HepG2 (cell line): ENCODE data around the gene OGFOD3. TPM values are rescaled to one million over a fixed set of nuclear protein-coding genes. Genes with fewer than 3 reads are reported as not detected.

Experiments used
- CAMTA2 ChIP-seq: sonication (generic); formaldehyde crosslinking; IDR thresholded peaks from 2 replicates; pipeline ENCODE4 v1.4.0; 2020; ENCODE audit warnings: mild to moderate bottlenecking, missing genetic modification reagents, borderline replicate concordance
- CHCHD3 ChIP-seq: sonication (generic); formaldehyde crosslinking; IDR thresholded peaks from 2 replicates; pipeline ENCODE4 v1.8.0; 2022; ENCODE audit warnings: mild to moderate bottlenecking, missing genetic modification reagents, moderate library complexity
- MXD4 ChIP-seq: IDR thresholded peaks from 2 replicates; pipeline ENCODE4 v1.6.1; 2016; ENCODE audit warnings: mild to moderate bottlenecking, missing biosample characterization, missing genetic modification reagents
- polyA plus RNA-seq, 8 experiments: library from polyadenylated mRNA; depleted of rRNA in 3 of 8; stranded (reverse) in 7 of 8; unstranded in 1 of 8; fragments of >200 nt; fragmentation: Illumina TruSeq in 4 of 8; extraction: Trizol in 4 of 8; gene quantifications; 2 replicates each; pipeline versions ENCODE4 v1.2.1 to v1.2.3, GENCODE V29; 2011 to 2016; ENCODE audit warnings: low read depth in 4 of 8, missing spikeins in 1 of 8, mixed read lengths in 1 of 8; ENCODE audit not compliant: insufficient read depth in 1 of 8
- total RNA-seq, 5 experiments: library from RNA; depleted of rRNA; stranded (reverse); fragments of >200 nt; fragmentation: Illumina TruSeq; extraction: Trizol; gene quantifications; 2 replicates each; pipeline ENCODE4 v1.2.3, GENCODE V29; 2016; ENCODE audit warnings: low read depth in 1 of 5
- TF ChIP-seq, protein P1 (sequence below): sonication (generic); formaldehyde crosslinking; IDR thresholded peaks from 2 replicates; pipeline ENCODE4 v1.4.0; 2020; ENCODE audit warnings: missing genetic modification reagents, borderline replicate concordance
- TF ChIP-seq, protein P2 (sequence below): sonication (generic); formaldehyde crosslinking; IDR thresholded peaks from 2 replicates; pipeline ENCODE4 v1.5.1; 2020; ENCODE audit warnings: mild to moderate bottlenecking, missing genetic modification reagents, moderate library complexity
- TF ChIP-seq, protein P3 (sequence below): fragments of 450-650 bp; IDR thresholded peaks from 2 replicates; pipeline ENCODE4 v1.6.1; 2016
- TF ChIP-seq, protein P4 (sequence below): sonication (generic); formaldehyde crosslinking; IDR thresholded peaks from 2 replicates; pipeline ENCODE4 v1.4.0; 2020; ENCODE audit warnings: missing genetic modification reagents

Gene OGFOD3
- total and polyA plus RNA-seq, 2 of the 13 experiments (the other 11 are each of a cell fraction or from before 2014, with no cell fraction given), result 40.0 to 42.1 TPM

DNA sequence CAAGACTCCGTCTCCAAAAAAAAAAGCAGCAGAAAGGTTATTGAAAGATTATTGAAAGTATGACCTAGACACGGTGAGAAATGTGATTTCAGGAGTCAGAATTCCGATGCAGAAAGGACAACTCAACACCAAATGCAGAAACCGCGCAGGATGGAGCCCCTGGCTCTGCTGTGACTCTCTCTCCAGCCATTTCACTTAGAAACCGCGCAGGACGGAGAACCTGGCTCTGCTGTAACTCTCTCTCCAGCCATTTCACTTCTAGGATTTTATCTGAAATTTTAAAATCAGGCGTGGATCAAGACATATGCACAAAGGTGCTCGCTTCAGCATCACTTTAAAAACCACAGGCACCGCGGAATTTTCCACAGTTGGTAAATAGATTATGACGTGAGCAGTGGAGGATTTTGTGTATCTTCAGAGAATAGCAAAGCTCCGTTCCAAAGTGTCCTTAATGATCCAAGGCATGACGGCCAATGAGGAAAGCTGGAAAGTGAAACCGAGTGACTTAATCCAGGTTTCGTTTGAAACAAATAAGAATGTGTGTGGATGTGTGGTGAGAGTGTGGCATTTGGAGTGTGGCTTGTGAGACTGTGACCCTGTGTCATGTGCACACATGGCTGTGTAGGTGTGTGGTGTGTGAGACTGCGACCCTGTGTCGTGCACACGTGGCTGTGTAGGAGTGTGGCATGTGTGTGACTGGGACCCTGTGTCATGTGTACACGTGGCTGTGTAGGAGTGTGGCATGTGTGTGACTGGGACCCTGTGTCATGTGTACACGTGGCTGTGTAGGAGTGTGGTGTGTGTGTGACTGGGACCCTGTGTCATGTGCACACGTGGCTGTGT, 37.3 kb downstream of the OGFOD3 start (continued):
- TF ChIP-seq, protein P1, sequence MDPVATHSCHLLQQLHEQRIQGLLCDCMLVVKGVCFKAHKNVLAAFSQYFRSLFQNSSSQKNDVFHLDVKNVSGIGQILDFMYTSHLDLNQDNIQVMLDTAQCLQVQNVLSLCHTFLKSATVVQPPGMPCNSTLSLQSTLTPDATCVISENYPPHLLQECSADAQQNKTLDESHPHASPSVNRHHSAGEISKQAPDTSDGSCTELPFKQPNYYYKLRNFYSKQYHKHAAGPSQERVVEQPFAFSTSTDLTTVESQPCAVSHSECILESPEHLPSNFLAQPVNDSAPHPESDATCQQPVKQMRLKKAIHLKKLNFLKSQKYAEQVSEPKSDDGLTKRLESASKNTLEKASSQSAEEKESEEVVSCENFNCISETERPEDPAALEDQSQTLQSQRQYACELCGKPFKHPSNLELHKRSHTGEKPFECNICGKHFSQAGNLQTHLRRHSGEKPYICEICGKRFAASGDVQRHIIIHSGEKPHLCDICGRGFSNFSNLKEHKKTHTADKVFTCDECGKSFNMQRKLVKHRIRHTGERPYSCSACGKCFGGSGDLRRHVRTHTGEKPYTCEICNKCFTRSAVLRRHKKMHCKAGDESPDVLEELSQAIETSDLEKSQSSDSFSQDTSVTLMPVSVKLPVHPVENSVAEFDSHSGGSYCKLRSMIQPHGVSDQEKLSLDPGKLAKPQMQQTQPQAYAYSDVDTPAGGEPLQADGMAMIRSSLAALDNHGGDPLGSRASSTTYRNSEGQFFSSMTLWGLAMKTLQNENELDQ (CRISPR knock-in tag), result no peak
- no peak for TF ChIP-seq CHCHD3 (CRISPR knock-in tag)
- TF ChIP-seq, protein P2, sequence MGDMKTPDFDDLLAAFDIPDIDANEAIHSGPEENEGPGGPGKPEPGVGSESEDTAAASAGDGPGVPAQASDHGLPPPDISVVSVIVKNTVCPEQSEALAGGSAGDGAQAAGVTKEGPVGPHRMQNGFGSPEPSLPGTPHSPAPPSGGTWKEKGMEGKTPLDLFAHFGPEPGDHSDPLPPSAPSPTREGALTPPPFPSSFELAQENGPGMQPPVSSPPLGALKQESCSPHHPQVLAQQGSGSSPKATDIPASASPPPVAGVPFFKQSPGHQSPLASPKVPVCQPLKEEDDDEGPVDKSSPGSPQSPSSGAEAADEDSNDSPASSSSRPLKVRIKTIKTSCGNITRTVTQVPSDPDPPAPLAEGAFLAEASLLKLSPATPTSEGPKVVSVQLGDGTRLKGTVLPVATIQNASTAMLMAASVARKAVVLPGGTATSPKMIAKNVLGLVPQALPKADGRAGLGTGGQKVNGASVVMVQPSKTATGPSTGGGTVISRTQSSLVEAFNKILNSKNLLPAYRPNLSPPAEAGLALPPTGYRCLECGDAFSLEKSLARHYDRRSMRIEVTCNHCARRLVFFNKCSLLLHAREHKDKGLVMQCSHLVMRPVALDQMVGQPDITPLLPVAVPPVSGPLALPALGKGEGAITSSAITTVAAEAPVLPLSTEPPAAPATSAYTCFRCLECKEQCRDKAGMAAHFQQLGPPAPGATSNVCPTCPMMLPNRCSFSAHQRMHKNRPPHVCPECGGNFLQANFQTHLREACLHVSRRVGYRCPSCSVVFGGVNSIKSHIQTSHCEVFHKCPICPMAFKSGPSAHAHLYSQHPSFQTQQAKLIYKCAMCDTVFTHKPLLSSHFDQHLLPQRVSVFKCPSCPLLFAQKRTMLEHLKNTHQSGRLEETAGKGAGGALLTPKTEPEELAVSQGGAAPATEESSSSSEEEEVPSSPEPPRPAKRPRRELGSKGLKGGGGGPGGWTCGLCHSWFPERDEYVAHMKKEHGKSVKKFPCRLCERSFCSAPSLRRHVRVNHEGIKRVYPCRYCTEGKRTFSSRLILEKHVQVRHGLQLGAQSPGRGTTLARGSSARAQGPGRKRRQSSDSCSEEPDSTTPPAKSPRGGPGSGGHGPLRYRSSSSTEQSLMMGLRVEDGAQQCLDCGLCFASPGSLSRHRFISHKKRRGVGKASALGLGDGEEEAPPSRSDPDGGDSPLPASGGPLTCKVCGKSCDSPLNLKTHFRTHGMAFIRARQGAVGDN (CRISPR knock-in tag), result peak; percentile 27; the same call in 1 of the 2 replicates
- TF ChIP-seq CAMTA2 (CRISPR knock-in tag), result no peak
- no peak for TF ChIP-seq MXD4 (CRISPR knock-in tag)
- TF ChIP-seq, protein P3, sequence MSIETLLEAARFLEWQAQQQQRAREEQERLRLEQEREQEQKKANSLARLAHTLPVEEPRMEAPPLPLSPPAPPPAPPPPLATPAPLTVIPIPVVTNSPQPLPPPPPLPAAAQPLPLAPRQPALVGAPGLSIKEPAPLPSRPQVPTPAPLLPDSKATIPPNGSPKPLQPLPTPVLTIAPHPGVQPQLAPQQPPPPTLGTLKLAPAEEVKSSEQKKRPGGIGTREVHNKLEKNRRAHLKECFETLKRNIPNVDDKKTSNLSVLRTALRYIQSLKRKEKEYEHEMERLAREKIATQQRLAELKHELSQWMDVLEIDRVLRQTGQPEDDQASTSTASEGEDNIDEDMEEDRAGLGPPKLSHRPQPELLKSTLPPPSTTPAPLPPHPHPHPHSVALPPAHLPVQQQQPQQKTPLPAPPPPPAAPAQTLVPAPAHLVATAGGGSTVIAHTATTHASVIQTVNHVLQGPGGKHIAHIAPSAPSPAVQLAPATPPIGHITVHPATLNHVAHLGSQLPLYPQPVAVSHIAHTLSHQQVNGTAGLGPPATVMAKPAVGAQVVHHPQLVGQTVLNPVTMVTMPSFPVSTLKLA, result peak; percentile 83
- TF ChIP-seq, protein P4, sequence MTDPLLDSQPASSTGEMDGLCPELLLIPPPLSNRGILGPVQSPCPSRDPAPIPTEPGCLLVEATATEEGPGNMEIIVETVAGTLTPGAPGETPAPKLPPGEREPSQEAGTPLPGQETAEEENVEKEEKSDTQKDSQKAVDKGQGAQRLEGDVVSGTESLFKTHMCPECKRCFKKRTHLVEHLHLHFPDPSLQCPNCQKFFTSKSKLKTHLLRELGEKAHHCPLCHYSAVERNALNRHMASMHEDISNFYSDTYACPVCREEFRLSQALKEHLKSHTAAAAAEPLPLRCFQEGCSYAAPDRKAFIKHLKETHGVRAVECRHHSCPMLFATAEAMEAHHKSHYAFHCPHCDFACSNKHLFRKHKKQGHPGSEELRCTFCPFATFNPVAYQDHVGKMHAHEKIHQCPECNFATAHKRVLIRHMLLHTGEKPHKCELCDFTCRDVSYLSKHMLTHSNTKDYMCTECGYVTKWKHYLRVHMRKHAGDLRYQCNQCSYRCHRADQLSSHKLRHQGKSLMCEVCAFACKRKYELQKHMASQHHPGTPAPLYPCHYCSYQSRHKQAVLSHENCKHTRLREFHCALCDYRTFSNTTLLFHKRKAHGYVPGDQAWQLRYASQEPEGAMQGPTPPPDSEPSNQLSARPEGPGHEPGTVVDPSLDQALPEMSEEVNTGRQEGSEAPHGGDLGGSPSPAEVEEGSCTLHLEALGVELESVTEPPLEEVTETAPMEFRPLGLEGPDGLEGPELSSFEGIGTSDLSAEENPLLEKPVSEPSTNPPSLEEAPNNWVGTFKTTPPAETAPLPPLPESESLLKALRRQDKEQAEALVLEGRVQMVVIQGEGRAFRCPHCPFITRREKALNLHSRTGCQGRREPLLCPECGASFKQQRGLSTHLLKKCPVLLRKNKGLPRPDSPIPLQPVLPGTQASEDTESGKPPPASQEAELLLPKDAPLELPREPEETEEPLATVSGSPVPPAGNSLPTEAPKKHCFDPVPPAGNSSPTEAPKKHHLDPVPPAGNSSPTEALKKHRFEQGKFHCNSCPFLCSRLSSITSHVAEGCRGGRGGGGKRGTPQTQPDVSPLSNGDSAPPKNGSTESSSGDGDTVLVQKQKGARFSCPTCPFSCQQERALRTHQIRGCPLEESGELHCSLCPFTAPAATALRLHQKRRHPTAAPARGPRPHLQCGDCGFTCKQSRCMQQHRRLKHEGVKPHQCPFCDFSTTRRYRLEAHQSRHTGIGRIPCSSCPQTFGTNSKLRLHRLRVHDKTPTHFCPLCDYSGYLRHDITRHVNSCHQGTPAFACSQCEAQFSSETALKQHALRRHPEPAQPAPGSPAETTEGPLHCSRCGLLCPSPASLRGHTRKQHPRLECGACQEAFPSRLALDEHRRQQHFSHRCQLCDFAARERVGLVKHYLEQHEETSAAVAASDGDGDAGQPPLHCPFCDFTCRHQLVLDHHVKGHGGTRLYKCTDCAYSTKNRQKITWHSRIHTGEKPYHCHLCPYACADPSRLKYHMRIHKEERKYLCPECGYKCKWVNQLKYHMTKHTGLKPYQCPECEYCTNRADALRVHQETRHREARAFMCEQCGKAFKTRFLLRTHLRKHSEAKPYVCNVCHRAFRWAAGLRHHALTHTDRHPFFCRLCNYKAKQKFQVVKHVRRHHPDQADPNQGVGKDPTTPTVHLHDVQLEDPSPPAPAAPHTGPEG (CRISPR knock-in tag), result no peak
- TF ChIP-seq, all 625 proteins: peak for 6
